ENCODE measurements around the gene SLC44A3.

DNA sequence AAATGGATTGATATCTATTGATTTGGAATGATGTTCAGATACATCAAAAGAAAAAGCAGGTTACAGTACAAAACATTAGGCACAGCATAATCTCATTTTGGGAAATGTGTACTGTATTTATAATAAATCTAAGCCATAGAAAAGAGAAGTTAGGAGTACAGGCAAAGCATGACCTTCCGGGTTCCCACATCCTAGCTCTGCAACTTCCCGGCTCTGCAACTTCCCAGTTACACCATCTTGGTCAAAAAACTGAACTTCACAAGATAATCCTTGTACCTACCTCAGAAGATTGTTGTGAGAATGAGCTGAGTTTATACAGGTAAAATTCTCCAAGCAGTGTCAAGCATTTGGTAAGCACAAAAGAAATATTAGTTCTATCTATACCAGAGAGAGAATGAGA is 21.7 kb upstream of the SLC44A3 start:
- TF ChIP-seq, protein P1, sequence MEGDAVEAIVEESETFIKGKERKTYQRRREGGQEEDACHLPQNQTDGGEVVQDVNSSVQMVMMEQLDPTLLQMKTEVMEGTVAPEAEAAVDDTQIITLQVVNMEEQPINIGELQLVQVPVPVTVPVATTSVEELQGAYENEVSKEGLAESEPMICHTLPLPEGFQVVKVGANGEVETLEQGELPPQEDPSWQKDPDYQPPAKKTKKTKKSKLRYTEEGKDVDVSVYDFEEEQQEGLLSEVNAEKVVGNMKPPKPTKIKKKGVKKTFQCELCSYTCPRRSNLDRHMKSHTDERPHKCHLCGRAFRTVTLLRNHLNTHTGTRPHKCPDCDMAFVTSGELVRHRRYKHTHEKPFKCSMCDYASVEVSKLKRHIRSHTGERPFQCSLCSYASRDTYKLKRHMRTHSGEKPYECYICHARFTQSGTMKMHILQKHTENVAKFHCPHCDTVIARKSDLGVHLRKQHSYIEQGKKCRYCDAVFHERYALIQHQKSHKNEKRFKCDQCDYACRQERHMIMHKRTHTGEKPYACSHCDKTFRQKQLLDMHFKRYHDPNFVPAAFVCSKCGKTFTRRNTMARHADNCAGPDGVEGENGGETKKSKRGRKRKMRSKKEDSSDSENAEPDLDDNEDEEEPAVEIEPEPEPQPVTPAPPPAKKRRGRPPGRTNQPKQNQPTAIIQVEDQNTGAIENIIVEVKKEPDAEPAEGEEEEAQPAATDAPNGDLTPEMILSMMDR (conservative IDR thresholded peaks at IDR 0.05; ENCODE audit: low read length): no peak
- no peak for TF ChIP-seq EZH2phosphoT487 (IDR thresholded peaks at IDR 0.05; ENCODE audit: borderline replicate concordance)

Data from Loucy (cell line).